GM18868 (cell line): Measurements from ENCODE around the gene TEX29.

ENCODE experiments used
- ATAC-seq: cut with Tn5 transposase; IDR thresholded peaks from one replicate; pipeline ENCODE4 v1.9.1; 2021; ENCODE audit warnings: mild to moderate bottlenecking, moderate library complexity; ENCODE audit not compliant: unreplicated experiment

TEX29 gene

GRCh38 chr13:111339366-111340143 lies 19.1 kb downstream of the TEX29 start:
- no peak for ATAC-seq

- ATAC-seq = no peak
These were observed 21.4 kb downstream of the TEX29 start for GRCh38 chr13:111341886-111342285.

- ATAC-seq = no peak
These were observed 22.3 kb downstream of the TEX29 start for GRCh38 chr13:111342721-111343120.

GRCh38 chr13:111343186-111343805 lies 22.9 kb downstream of the TEX29 start:
- no peak for ATAC-seq

- ATAC-seq = no peak
These were observed 24.2 kb downstream of the TEX29 start for GRCh38 chr13:111344471-111345191.

GRCh38 chr13:111345682-111346081 lies 25.2 kb downstream of the TEX29 start:
- ATAC-seq = no peak

- no peak for ATAC-seq
These were observed 25.7 kb downstream of the TEX29 start for GRCh38 chr13:111346101-111346680.

- ATAC-seq = no peak
These were observed 27.0 kb downstream of the TEX29 start for GRCh38 chr13:111347438-111347837.

- no peak for ATAC-seq
These were observed 33.1 kb downstream of the TEX29 start for GRCh38 chr13:111353508-111353907.

GRCh38 chr13:111354789-111355188 lies 34.3 kb downstream of the TEX29 start:
- no peak for ATAC-seq

GRCh38 chr13:111356795-111357194 lies 36.4 kb downstream of the TEX29 start:
- no peak for ATAC-seq

GRCh38 chr13:111359237-111359915 lies 38.9 kb downstream of the TEX29 start:
- no peak for ATAC-seq

- no peak for ATAC-seq
These were observed 39.5 kb downstream of the TEX29 start for GRCh38 chr13:111359930-111360329.

- no peak for ATAC-seq
These were observed 40.0 kb downstream of the TEX29 start for GRCh38 chr13:111360452-111360851.

GRCh38 chr13:111361046-111361872 lies 40.8 kb downstream of the TEX29 start:
- ATAC-seq = no peak

- ATAC-seq = no peak
These were observed 41.6 kb downstream of the TEX29 start for GRCh38 chr13:111361873-111362648.

- no peak for ATAC-seq
These were observed 42.7 kb downstream of the TEX29 start for GRCh38 chr13:111363121-111363520.

- no peak for ATAC-seq
These were observed 43.1 kb downstream of the TEX29 start for GRCh38 chr13:111363591-111363990.
